NK-92 (cell line): ENCODE data around the gene SPSB3.

Experiments used
- DNase-seq: peaks from one replicate; lab custom pipeline; 2025; ENCODE audit not compliant: unreplicated experiment; lab: John Stamatoyannopoulos, UW

Gene SPSB3

GRCh38 chr16:1765826-1766225 is 16.5 kb downstream of the SPSB3 start:
- DNase-seq = no peak

DNA sequence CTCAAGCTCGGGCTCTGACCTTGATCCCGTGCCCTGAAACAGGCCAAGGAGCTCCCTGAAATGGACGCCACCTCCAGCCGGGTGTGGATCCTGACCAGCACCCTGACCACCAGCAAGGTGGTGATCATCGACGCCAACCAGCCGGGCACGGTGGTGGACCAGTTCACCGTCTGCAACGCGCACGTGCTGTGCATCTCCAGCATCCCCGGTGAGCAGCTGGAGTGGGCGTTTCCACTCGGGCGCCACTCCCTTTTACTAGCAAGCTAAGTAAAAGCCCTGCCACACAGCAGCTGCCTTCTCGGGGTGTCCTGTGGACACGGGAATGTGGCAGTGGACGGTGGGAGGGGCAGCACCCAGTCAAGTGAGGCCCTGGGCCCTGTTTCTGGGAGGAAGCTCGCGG is 17.4 kb downstream of the SPSB3 start:
- DNase-seq = no peak

GRCh38 chr16:1763521-1764511 is 18.6 kb downstream of the SPSB3 start:
- no peak for DNase-seq

GRCh38 chr16:1762879-1763520 is 19.4 kb downstream of the SPSB3 start:
- no peak for DNase-seq

GRCh38 chr16:1762196-1762878 is 20.0 kb downstream of the SPSB3 start:
- DNase-seq = no peak

- no peak for DNase-seq
Measured at GRCh38 chr16:1761751-1762150, 20.6 kb downstream of the SPSB3 start.

- DNase-seq = no peak
Measured at GRCh38 chr16:1760911-1761310, 21.5 kb downstream of the SPSB3 start.

GRCh38 chr16:1759511-1759910 is 22.9 kb downstream of the SPSB3 start:
- DNase-seq = no peak

- DNase-seq = no peak
Measured at GRCh38 chr16:1758923-1759322, 23.4 kb downstream of the SPSB3 start.

DNA sequence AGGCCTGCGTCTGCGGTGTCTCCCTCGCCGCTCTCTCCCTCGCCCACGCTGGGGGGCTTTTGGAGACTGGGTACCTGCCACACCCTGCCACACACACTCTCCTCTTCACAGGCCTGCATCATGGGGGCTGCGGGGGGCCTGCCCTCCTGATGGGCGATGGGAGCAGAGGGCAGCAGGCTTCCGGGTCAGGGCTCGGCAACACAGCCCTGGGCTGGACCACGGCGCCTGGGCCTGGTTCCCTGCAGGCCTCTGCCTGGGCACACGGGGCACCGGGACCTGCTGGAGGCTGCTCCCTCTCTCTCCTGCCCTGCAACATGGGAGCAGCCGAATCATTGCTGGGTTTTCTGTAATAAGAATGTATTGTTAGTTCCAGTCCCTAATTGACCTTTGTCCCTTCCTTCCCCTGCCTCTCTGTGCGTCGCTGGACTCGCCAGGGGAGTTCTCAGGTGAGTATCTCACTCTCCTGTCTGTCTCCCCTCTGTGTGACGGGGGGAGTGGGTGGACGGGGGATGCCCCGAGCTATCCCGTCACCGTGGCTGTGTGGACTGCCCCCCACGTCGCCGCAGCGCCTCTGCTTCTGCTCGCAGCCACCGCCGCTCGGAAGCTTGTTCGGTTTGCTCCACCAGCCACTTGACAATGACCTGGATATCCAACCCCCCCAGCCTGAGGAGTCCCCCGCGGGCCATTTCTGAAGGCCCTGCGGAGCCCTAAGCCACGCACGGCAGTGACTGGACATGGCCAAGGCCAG is 24.5 kb downstream of the SPSB3 start:
- DNase-seq = no peak

DNA sequence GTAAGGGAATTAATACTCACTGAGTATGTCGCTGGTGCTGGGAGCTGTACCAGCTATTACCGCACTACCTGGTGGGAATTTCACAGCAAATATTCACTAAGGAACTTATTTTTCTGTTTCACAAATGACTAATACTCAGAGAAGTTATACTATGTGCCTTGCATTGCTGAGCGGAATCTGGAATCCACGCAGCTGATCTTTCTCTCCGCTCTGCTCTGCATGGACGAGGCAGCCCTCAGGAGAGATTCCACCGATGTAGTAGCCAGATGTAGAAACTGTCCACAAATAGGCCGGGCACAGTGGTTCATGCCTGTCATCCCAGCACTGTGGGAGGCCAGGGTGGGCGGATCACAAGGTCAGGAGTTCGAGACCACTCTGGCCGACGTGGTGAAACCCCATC is 28.2 kb downstream of the SPSB3 start:
- no peak for DNase-seq

DNA sequence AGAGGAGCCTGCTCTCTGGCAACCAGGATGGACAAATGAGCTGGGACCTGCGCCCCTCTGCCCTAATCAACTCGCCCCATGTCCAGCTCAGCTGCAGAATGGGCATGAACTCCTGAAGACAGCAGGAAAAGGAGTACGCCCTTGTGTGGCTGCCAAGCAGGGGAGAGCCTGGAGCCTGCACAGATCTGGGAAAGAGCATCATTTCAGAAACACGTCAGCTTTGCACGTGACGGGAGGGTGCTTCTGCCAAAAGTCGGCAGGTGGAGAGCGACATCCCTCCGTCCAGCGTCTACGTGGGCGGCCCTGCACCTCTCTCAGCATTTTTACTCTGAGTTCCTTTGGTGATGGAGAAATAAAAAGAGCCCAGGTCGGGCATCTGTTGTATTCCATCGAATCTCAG is 29.5 kb downstream of the SPSB3 start:
- DNase-seq = no peak

DNA sequence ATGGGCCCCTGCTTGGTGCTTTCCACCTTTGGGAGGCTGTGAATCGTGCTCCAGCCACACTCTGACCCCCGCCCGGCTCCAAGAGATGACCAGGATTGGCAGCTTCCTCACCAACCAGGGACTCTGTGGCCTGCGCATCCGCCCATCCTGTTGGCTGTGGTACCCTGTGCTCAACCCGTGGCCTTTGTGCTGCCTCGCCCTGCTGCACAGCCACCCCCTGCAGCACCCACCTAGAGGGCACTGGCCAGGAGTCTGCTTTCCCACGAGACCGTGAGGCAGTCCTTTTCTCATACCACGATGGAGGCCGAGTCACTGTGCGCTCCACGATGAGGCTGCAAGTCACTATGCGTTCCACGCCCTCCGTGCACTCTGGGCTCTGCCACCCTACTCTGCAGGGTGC is 30.4 kb downstream of the SPSB3 start:
- no peak for DNase-seq

DNA sequence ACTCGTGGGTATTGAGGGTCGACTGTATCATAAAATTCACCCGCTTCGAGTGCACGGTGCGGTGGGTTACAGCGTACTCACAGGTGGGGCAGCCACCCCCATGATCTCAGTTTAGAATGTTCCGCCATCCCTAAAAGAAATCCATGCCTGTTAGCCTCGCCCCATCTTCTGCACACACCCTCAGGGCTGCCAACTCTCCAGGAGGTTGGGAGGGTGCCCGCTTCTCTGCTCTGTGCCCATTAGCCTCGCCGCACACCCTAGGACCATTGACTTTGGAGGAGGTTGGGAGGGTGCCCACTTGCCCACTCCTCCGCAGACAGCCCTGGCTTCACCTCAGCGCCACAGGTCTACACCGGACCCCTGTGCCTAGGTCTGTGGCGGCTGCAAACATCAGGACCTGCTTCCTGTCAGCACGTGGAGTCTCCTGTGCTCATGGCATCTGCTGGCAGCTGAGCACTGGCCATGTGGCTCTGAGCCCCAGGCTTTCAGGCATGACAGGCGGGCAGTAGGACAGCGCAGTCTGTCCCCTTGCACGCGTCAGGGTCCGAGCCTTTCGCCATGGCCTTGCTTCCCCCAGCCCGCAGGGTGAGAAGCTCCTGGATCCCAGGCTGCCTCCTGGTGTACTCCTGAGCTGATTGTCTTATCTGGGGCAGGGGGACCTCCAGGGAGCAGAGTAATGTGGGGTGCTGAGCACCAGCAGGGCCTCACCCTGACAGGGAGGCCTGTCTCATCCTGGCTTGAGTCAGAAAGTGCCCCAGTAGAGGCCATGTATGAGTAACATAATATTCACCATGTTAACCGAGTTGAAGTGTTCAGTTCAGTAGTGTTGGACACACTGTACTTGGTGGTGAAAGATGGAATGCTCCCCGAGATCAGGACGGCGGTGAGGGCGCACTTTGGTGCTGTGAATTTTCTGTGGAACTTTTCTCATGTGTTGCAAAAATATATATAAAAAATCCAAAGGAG is 32.9 kb downstream of the SPSB3 start:
- no peak for DNase-seq

DNA sequence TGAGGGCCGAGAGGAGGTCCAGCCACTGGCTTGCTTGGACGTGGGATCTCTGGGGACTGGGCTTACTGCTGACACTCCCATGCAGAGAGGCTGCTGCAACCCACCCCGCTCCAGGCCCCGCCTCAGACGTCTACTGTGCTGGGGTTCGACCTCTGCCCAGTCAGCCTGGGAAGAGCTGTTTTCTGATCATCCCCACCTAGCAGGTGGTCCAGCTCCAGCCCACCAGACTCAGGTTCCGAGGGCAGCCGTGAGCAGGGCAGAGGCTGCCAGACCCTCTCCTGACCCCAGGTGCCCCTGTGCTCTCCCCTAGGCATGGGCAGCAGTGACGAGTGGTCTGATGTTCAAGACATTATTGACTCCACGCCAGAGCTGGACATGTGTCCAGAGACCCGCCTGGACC is 34.4 kb downstream of the SPSB3 start:
- no peak for DNase-seq

DNA sequence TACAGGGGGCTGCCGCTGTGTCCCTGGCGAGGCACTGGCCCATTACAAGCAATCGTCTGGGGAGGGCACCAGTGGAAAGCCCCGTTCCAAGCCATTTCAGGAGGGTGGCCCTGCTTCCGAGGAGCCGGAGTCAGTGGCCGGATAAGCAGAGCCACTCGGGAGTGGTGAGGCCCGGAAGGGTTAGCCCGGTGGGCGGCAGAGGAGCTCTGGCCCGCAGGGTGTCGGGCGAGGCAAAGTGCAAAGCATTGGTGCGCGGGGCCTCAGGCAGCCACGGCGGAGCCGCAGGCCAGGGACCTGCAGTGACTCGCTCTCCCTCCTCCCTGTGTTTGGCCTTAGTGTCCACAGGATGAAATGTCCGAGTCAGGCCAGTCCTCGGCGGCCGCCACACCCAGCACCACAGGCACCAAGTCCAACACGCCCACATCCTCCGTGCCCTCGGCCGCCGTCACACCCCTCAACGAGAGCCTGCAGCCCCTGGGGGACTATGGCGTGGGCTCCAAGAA is 35.6 kb downstream of the SPSB3 start:
- no peak for DNase-seq

DNA sequence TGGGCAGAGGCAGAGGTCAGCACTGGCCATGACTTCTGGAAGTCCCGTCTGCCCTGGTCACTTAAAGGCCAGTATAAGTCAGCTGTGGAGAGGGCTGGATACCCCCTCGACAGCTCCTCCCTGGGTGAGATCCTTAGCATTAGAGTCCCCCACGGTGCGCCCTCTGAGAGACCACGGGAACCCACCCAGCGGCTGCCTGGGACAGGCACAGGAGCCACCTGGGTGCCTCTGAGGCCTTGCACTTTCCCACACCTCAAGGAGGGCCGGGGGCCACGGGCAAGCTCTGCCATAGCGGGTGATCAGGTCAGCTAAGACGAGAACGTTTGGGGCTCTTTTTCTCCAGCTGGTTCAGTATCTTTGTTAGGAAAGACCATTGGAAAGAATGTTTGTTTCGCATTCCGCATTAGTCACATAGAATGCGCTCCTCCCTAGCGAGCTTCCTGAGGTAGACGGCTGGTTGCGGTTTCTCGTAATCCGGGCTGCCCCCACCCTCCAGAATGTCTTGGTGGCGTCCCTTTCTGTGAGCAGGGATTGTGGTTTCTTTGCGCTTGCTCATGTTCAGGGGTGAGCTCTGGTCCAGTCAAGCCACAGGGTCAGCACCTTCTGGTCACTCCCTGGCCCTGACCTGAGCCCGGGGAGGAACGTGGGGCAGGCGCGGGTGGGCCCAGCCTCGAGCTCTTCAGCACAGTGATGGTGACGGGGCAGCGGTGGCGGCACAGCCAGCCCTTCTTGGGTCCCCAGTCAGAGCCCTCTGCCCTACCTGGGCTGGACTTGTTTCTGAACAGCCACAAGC is 36.3 kb downstream of the SPSB3 start:
- no peak for DNase-seq

- no peak for DNase-seq
Measured at GRCh38 chr16:1745181-1745899, 37.0 kb downstream of the SPSB3 start.
